Measurements from ENCODE around the gene IL37.

The IL37 gene

DNA sequence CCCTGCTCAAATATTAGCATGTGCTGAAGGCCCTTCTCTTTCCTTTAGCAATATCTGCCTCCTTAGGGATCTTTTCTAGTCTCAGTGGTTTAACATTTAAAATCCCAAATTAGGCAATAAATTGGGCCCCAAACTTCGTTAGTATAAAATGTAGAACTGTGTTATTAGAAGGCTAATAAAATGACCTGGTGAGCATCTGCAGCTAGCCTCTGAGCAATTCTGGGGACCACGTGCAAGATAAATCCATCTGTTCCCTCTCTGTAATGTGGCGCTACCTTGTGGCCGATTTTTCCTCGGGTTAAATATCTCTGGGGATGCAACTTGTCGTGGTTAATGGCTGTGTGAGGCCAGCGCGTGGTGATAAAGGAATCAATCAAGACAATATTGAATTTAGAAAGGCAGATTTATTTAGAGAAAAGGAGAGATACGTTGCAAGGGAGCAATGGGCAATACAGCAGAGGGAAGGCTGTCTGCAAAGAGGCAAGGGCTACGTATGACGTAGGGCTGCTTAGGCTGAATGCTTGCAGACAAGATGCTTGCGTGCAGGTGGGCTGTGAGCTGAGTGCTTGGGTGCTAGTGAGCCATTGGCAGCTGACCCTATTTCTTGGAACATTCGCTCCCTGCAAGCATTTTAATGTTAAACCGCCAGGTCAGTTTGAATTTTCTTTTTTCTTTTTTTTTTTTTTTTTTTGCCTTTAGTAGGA lies 48.3 kb downstream of the IL37 start:
- no peak for DNase-seq (ENCODE audit: low read depth in 2 of 2)

GRCh38 chr2:112960230-112960825 lies 49.4 kb downstream of the IL37 start:
- no peak for DNase-seq (ENCODE audit: low read depth in 2 of 2)

DNA sequence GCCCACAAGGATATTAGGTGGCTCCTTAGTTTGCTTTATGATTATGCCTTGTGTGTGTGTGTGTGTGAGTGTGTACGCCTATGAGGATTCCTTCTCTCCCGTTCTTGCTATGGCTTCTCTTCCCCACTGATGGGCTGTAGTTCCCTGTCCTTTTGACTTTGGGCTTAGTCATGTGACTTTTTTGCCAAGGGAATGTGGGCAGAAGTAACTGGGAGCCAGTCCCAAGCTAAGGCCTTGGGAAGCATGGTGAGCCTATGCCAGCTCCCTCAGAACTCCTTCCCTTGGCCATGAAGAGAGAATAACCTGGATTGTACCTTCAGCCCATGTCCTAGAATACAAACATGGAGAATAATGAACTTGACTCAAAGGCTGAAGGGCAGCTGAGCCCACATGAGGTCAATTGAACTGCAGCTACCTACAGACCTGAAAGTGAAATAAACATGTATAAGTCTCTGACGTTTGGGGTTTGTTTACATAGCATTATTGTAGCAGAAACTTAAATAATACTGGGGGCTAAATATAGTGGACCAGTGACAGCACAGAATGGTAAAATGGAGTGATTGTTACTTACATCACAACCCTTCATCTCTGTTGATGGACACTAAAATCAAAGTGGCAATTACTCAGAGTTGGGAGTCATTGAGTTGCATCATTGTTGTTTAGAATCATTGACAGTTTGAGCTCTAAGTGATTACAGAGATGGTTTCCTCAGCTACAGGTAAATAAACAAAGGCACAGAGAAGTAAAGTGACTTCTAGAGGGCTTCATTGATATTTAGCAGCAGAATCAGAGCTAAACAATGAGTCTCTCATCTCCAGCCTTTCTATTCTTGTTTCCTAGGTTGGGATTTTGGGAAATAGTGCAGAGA lies 51.6 kb downstream of the IL37 start:
- no peak for DNase-seq (ENCODE audit: low read depth in 2 of 2)

GRCh38 chr2:112967023-112967422 lies 56.1 kb downstream of the IL37 start:
- DNase-seq (ENCODE audit: low read depth in 2 of 2) = no peak
